ENCODE data around the gene ACLY.
"Not testable (repeated sequence)": the region's sequence is repeated elsewhere in the genome, so short reads cannot be mapped to it uniquely, and the experiment has no call there.

Gene ACLY

GRCh38 chr17:41863074-41863848, 55.5 kb downstream of the ACLY start:
- TF ChIP-seq CTCF (IDR thresholded peaks at IDR 0.05; ENCODE audit: insufficient read depth, missing control alignments): no peak
- DNase-seq (ENCODE audit: insufficient read length, low spot score) (no peak), FAIRE-seq (no peak)

GRCh38 chr17:41860254-41860931, 58.4 kb downstream of the ACLY start:
- no peak for TF ChIP-seq CTCF (IDR thresholded peaks at IDR 0.05; ENCODE audit: insufficient read depth, missing control alignments)
- DNase-seq (ENCODE audit: insufficient read length, low spot score) (no peak), FAIRE-seq (no peak)

- not testable (repeated sequence) for DNase-seq (ENCODE audit: insufficient read length, low spot score)
Measured at GRCh38 chr17:41851382-41851781, 67.4 kb downstream of the ACLY start.

GRCh38 chr17:41849251-41849990, 69.3 kb downstream of the ACLY start:
- no peak for TF ChIP-seq CTCF (IDR thresholded peaks at IDR 0.05; ENCODE audit: insufficient read depth, missing control alignments)
- no peak for DNase-seq (ENCODE audit: insufficient read length, low spot score)
- no peak for FAIRE-seq

More at GRCh38 chr17:41851382-41851781, 67.4 kb downstream of the ACLY start:
- FAIRE-seq: not testable (repeated sequence)

- DNase-seq (ENCODE audit: insufficient read length, low spot score): no peak
- TF ChIP-seq CTCF (IDR thresholded peaks at IDR 0.05; ENCODE audit: insufficient read depth, missing control alignments): no peak
- FAIRE-seq: no peak
Measured at GRCh38 chr17:41848788-41849187, 70.0 kb downstream of the ACLY start.

GRCh38 chr17:41844971-41845370, 73.8 kb downstream of the ACLY start:
- DNase-seq (ENCODE audit: insufficient read length, low spot score): no peak
- TF ChIP-seq CTCF (IDR thresholded peaks at IDR 0.05; ENCODE audit: insufficient read depth, missing control alignments): no peak
- no peak for FAIRE-seq

- FAIRE-seq; DNase-seq (ENCODE audit: insufficient read length, low spot score): not testable (repeated sequence)
Measured at GRCh38 chr17:41840781-41841180, 78.0 kb downstream of the ACLY start.

GRCh38 chr17:41839448-41839847, 79.3 kb downstream of the ACLY start:
- DNase-seq (ENCODE audit: insufficient read length, low spot score); FAIRE-seq: not testable (repeated sequence)

Data from D721Med (cell line).